Smooth muscle cell (in vitro differentiated cells): ENCODE measurements around the gene SNTA1. TPM values are rescaled to one million over a fixed set of nuclear protein-coding genes. Genes with fewer than 3 reads are reported as not detected.
"Not testable (repeated sequence)": the region's sequence is repeated elsewhere in the genome, so short reads cannot be mapped to it uniquely, and the experiment has no call there.

Experiments used
- DNase-seq: peaks from one replicate; lab custom pipeline; 2025; ENCODE audit not compliant: unreplicated experiment; lab: John Stamatoyannopoulos, UW
- H2AFZ ChIP-seq: fragments of 200-600 bp; sonication (generic); 2 replicates; pipeline ENCODE4 v1.6.0; 2016; ENCODE audit warnings: antibody characterized with exemption, low read depth, mild to moderate bottlenecking
- H3F3A ChIP-seq: fragments of 200-600 bp; sonication (generic); 2 replicates; pipeline ENCODE4 v1.6.0; 2017; ENCODE audit warnings: antibody characterized with exemption, low read depth
- H3K27ac ChIP-seq: fragments of 200-600 bp; sonication (generic); 2 replicates; pipeline ENCODE4 v1.5.1; 2016; ENCODE audit warnings: low read depth, mild to moderate bottlenecking
- H3K27me3 ChIP-seq: fragments of 200-600 bp; sonication (generic); 2 replicates; pipeline ENCODE4 v1.6.1; 2016; ENCODE audit warnings: low read depth, mild to moderate bottlenecking
- H3K36me3 ChIP-seq: fragments of 200-600 bp; sonication (generic); 2 replicates; pipeline ENCODE4 v1.5.1; 2016; ENCODE audit warnings: low read depth
- H3K4me1 ChIP-seq: fragments of 200-600 bp; sonication (generic); 2 replicates; pipeline ENCODE4 v1.5.1; 2016; ENCODE audit warnings: low read depth
- H3K4me2 ChIP-seq: fragments of 200-600 bp; sonication (generic); 2 replicates; pipeline ENCODE4 v1.6.0; 2016; ENCODE audit warnings: mild to moderate bottlenecking
- H3K4me3 ChIP-seq: fragments of 200-600 bp; sonication (generic); 2 replicates; pipeline ENCODE4 v1.5.1; 2016; ENCODE audit warnings: mild to moderate bottlenecking
- H3K79me2 ChIP-seq: fragments of 200-600 bp; sonication (generic); 2 replicates; pipeline ENCODE4 v1.6.0; 2016; ENCODE audit warnings: low read depth, mild to moderate bottlenecking
- H3K9ac ChIP-seq: fragments of 200-600 bp; sonication (generic); 2 replicates; pipeline ENCODE4 v1.6.0; 2016; ENCODE audit warnings: low read depth
- H3K9me3 ChIP-seq: fragments of 200-600 bp; sonication (generic); replicated peaks from 2 replicates; pipeline ENCODE4 v1.5.1; 2016; ENCODE audit warnings: low read depth
- H4K20me1 ChIP-seq: fragments of 200-600 bp; sonication (generic); 2 replicates; pipeline ENCODE4 v1.6.0; 2016; ENCODE audit warnings: low read depth
- WGBS: methylation state at CpG from one replicate; pipeline ENCODE4 v1.1.7; 2016; ENCODE audit warnings: low lambda C conversion rate; 5-methylcytosine and 5-hydroxymethylcytosine counted together
- polyA plus RNA-seq: library from polyadenylated mRNA; unstranded; fragments of >200 nt; fragmentation: Nextera tagmentation; extraction: Ambion mirVana; gene quantifications from 2 replicates; pipeline ENCODE4 v1.2.1, GENCODE V29; 2016
- total RNA-seq: library from RNA; depleted of rRNA; stranded (reverse); fragments of >200 nt; gene quantifications from 2 replicates; pipeline ENCODE4 v1.2.3, GENCODE V29; 2014
- TF ChIP-seq, protein P1 (sequence below): fragments of 200-600 bp; sonication (generic); IDR thresholded peaks from 2 replicates; pipeline ENCODE4 v1.5.1; 2017; ENCODE audit warnings: borderline replicate concordance, mild to moderate bottlenecking, antibody characterized with exemption; ENCODE audit not compliant: insufficient read depth, poor library complexity, severe bottlenecking

The SNTA1 gene
- total and polyA plus RNA-seq, 2 experiments from 2014 or later: 39.2 to 58.2 TPM

DNA sequence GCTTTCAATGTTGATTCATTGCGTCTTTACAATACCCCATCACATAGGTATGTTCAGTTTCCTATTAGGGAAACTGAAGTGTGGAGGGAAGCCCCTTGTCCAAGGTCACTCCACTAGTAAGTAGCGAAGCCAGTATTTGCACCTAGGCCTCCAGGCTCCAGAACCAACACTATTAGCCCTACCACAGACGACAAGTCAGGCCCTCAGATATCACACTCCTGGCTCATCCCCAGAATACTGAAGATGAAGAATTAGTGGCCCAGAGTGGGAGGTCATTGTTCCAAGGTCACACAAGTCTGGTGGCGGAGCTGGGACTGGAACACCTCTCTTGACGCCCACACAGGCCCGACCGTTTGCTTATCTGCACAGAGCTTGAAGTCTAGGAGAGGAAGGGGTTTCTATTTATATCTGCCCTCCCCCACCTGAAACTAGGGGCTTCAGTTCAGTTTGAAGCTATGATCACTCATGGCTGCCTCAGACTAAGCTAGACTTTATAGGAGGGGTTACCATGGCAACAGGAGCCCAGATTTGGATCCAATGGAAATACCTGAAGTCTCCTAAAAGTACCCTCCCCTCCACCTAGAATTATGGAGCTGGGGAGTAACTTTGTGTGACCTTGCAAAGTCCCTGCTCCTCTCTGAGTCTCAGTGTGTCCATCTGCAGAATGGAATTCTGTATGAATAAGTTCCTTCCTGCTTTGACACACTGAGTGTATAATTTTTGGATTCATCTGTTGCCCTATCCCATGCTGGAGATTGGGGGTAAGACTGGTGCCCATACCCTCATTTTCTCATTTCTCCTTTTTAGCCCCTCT is 2.2 kb downstream of the SNTA1 start:
- Histone ChIP-seq H3K9ac (no peak overlapping the region), H3K27me3 (no peaks in the 10 kb centered on the region), H3K79me2 (peaks cover 7% of the 10 kb centered on the region), H3K4me1 (no peaks in the 10 kb centered on the region), H4K20me1 (no peaks in the 10 kb centered on the region), H2AFZ (no peak overlapping the region), H3K36me3 (no peaks in the 10 kb centered on the region), H3K9me3 (no peaks in the 10 kb centered on the region), H3F3A (no peaks in the 10 kb centered on the region), H3K4me2 (no peak overlapping the region), H3K27ac (no peak overlapping the region), H3K4me3 (no peak overlapping the region)
- WGBS: 81% methylated on average over 7 of the region's 7 CpGs
- no peak for DNase-seq
- TF ChIP-seq, protein P1, sequence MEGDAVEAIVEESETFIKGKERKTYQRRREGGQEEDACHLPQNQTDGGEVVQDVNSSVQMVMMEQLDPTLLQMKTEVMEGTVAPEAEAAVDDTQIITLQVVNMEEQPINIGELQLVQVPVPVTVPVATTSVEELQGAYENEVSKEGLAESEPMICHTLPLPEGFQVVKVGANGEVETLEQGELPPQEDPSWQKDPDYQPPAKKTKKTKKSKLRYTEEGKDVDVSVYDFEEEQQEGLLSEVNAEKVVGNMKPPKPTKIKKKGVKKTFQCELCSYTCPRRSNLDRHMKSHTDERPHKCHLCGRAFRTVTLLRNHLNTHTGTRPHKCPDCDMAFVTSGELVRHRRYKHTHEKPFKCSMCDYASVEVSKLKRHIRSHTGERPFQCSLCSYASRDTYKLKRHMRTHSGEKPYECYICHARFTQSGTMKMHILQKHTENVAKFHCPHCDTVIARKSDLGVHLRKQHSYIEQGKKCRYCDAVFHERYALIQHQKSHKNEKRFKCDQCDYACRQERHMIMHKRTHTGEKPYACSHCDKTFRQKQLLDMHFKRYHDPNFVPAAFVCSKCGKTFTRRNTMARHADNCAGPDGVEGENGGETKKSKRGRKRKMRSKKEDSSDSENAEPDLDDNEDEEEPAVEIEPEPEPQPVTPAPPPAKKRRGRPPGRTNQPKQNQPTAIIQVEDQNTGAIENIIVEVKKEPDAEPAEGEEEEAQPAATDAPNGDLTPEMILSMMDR: no peak

DNA sequence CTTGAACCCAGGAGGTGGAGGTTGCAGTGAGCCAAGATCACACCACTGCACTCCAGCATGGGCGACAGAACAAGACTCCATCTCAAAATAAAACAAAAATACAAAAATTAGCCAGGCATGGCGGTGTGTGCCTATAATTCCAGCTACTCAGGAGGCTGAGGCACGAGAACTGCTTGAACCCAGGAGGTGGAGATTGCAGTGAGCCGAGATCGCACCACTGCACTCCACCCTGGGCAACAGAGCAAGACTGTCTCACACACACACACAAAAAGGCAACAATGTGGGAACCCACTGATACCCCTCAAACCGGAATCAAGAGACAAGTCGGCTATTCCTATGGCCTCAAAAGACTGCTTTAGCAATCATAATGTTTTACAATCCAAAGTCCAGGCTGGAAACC is 3.0 kb downstream of the SNTA1 start:
- not testable (repeated sequence) for H3K4me1 ChIP-seq, H3K4me2 ChIP-seq, H3K9me3 ChIP-seq, H3F3A ChIP-seq, H3K27ac ChIP-seq, H3K4me3 ChIP-seq, H4K20me1 ChIP-seq, DNase-seq, H2AFZ ChIP-seq, H3K79me2 ChIP-seq, H3K27me3 ChIP-seq, H3K36me3 ChIP-seq, H3K9ac ChIP-seq
- 94% methylated on average over 7 of the region's 7 CpGs for WGBS

DNA sequence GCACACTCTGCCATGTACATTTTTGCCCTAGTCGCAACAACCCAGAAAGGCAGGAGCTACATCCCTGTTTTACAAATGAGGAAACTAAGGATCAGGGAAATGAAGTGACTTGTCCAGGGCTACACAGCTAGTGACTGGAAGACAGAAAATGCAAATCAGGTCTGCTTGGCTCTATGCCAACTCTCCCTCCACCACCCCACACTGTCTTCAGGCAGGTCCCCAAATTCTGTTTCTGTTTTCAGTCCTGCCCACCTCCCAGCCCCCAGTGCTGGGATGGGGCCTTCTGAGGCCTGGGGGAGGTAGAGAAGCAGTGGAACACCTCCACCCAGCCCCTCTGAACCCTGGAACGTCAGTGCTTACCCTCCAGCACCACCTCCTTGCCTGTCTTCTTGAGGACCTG is 5.1 kb downstream of the SNTA1 start:
- no peak for DNase-seq
- H3K4me1 ChIP-seq: no peaks in the 10 kb centered on the region

DNA sequence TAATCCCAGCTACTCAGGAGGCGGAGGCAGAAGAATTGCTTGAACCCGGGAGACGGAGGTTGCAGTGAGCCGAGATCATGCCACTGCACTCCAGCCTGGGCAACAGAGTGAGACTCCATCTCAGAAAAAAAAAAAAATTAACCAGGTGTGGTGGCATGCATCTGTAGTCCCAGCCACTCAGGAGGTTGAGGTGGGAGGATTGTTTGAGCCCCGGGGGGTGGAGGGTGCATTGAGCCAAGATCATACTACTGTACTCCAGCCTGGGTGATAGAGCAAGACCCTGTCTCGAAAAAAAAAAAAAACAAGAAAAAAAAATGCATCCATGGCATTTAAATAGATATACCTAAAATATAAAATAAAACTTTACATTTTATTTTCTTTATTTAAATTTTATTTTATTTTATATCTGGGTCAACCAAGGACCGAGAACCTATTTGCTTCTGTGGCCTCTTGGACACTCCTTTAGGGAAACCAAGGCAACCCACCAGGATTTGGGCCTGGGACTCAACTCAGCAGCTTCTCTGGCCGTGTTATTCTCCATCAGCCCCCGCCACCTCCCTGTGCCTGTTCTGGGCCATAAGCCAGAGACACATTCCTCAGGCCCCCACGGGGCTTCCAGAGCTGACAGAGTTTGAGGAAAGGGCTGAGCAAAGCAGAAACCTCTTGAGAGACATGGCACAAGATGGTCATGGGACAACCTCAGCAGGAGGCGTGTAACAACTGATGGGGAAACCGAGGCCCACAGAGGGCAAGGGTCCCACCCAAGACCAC is 6.2 kb downstream of the SNTA1 start:
- H3K36me3 ChIP-seq: no peaks in the 10 kb centered on the region
- no peaks in the 10 kb centered on the region for H3F3A ChIP-seq
- no peaks in the 10 kb centered on the region for H3K4me1 ChIP-seq
- H3K79me2 ChIP-seq: peaks cover 7% of the 10 kb centered on the region
- no peak overlapping the region for H3K27ac ChIP-seq
- no peaks in the 10 kb centered on the region for H3K9me3 ChIP-seq
- no peak overlapping the region for H2AFZ ChIP-seq
- H4K20me1 ChIP-seq: no peaks in the 10 kb centered on the region
- no peak overlapping the region for H3K9ac ChIP-seq
- TF ChIP-seq, protein P1: no peak
- no peak for DNase-seq
- WGBS: 86% methylated on average over 12 of the region's 12 CpGs
- no peaks in the 10 kb centered on the region for H3K27me3 ChIP-seq
- H3K4me3 ChIP-seq: no peak overlapping the region
- no peak overlapping the region for H3K4me2 ChIP-seq

More for the DNA sequence above, 5.1 kb downstream of the SNTA1 start:
- Histone ChIP-seq H3K9ac (no peak overlapping the region), H3K79me2 (peaks cover 7% of the 10 kb centered on the region), H3K36me3 (no peaks in the 10 kb centered on the region), H3K4me3 (no peak overlapping the region), H2AFZ (no peak overlapping the region), H3K27me3 (no peaks in the 10 kb centered on the region), H4K20me1 (no peaks in the 10 kb centered on the region), H3F3A (no peaks in the 10 kb centered on the region), H3K4me2 (no peak overlapping the region), H3K27ac (no peak overlapping the region), H3K9me3 (no peaks in the 10 kb centered on the region)
- TF ChIP-seq, protein P1: no peak
- 93% methylated on average over 2 of the region's 2 CpGs for WGBS
